Activated CD8-positive, alpha-beta memory T cell treated with anti-CD3 and anti-CD28 coated beads, Interleukin-2, amount 10 ng/mL, durations not matched to agents 7 days and 5 days (primary cell): ENCODE measurements around the gene ZNF597. TPM values are rescaled to one million over a fixed set of nuclear protein-coding genes. Genes with fewer than 3 reads are reported as not detected.

ENCODE experiments used
- ATAC-seq: fragments of 150-1000 bp; cut with Tn5 transposase; one replicate; pipeline ENCODE4 v1.10.0; 2021; ENCODE audit warnings: moderate library complexity
- CTCF ChIA-PET: fragments of 350-600 bp; sonication (Branson Sonifier 250); formaldehyde crosslinking; loops from one replicate; lab custom pipeline; 2021; ENCODE audit warnings: antibody characterized with exemption; lab: Charles Lee
- DNase-seq: peaks from one replicate; pipeline ENCODE4 v3.0.0-alpha.2; 2020
- H3K27ac Mint-ChIP-seq: one replicate; pipeline ENCODE4 v1.8.0; 2021; ENCODE audit warnings: mild to moderate bottlenecking, mixed read lengths
- H3K27me3 Mint-ChIP-seq: one replicate; pipeline ENCODE4 v1.8.0; 2021; ENCODE audit warnings: mixed read lengths
- H3K36me3 Mint-ChIP-seq: one replicate; pipeline ENCODE4 v1.8.0; 2021; ENCODE audit warnings: mild to moderate bottlenecking, mixed read lengths
- H3K4me1 Mint-ChIP-seq: one replicate; pipeline ENCODE4 v1.8.0; 2021; ENCODE audit warnings: mixed read lengths
- H3K4me3 Mint-ChIP-seq: one replicate; pipeline ENCODE4 v1.8.0; 2021; ENCODE audit warnings: mild to moderate bottlenecking, moderate library complexity, mixed read lengths
- H3K9me3 Mint-ChIP-seq: one replicate; pipeline ENCODE4 v1.8.0; 2022; ENCODE audit warnings: low read depth, mixed read lengths
- total RNA-seq, 2 experiments: library from RNA; stranded (reverse); gene quantifications; one replicate each; pipeline ENCODE4 v1.2.3, GENCODE V29; 2021

Gene ZNF597
- total RNA-seq, 2 experiments from 2014 or later: 2.4 to 2.6 TPM

DNA sequence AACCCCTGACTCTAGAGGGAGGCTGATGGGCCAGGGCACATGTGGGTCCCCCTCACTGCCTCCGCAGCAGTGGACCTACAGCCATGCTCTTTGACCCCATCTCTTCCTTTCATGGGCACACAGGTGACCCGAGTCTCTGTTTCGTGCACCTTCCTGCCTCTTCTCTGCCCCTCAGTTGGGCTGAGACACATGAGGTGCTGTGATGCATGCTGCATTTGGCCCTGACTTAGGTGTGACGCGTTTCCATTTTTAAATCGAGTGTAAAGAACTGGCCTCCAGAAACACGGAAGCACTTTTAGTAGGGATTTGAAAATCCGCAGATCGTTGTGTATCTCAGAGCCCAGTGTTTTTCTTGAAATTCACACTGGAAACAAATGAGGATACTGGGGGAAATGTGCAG is 27.4 kb upstream of the ZNF597 start:
- no peaks in the 10 kb centered on the region for H3K9me3 Mint-ChIP-seq
- ATAC-seq: no peak
- DNase-seq: no peak
- peaks cover 36% of the 10 kb centered on the region for H3K4me1 Mint-ChIP-seq
- no peaks in the 10 kb centered on the region for H3K27me3 Mint-ChIP-seq
- peaks cover 34% of the 10 kb centered on the region for H3K36me3 Mint-ChIP-seq
- H3K4me3 Mint-ChIP-seq: no peak overlapping the region
- CTCF ChIA-PET: no interaction called here
- no peak overlapping the region for H3K27ac Mint-ChIP-seq

GRCh38 chr16:3469736-3470135 is 26.4 kb upstream of the ZNF597 start:
- CTCF ChIA-PET: no interaction called here
- peaks cover 36% of the 10 kb centered on the region for H3K36me3 Mint-ChIP-seq

GRCh38 chr16:3468501-3468900 is 25.2 kb upstream of the ZNF597 start:
- DNase-seq (no peak), ATAC-seq (no peak)
- H3K27ac Mint-ChIP-seq: no peak overlapping the region
- CTCF ChIA-PET: interaction anchor here (1.1 kb wide), 1 partner anchor 32 kb away, joined by 4 read pairs; the partner anchor contains the start of gene CLUAP1
- H3K9me3 Mint-ChIP-seq: no peaks in the 10 kb centered on the region
- peaks cover 37% of the 10 kb centered on the region for H3K36me3 Mint-ChIP-seq
- peaks cover 49% of the 10 kb centered on the region for H3K4me1 Mint-ChIP-seq
- no peak overlapping the region for H3K4me3 Mint-ChIP-seq
- H3K27me3 Mint-ChIP-seq: no peaks in the 10 kb centered on the region

More at GRCh38 chr16:3469736-3470135, 26.4 kb upstream of the ZNF597 start:
- no peaks in the 10 kb centered on the region for H3K27me3 Mint-ChIP-seq
- H3K27ac Mint-ChIP-seq: no peak overlapping the region
- H3K4me1 Mint-ChIP-seq: peaks cover 42% of the 10 kb centered on the region
- no peak overlapping the region for H3K4me3 Mint-ChIP-seq
- ATAC-seq: no peak
- H3K9me3 Mint-ChIP-seq: no peaks in the 10 kb centered on the region
- no peak for DNase-seq

GRCh38 chr16:3467921-3468320 is 24.6 kb upstream of the ZNF597 start:
- H3K27ac Mint-ChIP-seq: no peak overlapping the region
- DNase-seq (no peak), ATAC-seq (no peak)
- peaks cover 46% of the 10 kb centered on the region for H3K4me1 Mint-ChIP-seq
- H3K36me3 Mint-ChIP-seq: peaks cover 31% of the 10 kb centered on the region
- no peak overlapping the region for H3K4me3 Mint-ChIP-seq
- CTCF ChIA-PET: interaction anchor here (1.1 kb wide), 1 partner anchor 33 kb away, joined by 4 read pairs; the partner anchor contains the start of gene CLUAP1
- no peaks in the 10 kb centered on the region for H3K27me3 Mint-ChIP-seq
- no peaks in the 10 kb centered on the region for H3K9me3 Mint-ChIP-seq

DNA sequence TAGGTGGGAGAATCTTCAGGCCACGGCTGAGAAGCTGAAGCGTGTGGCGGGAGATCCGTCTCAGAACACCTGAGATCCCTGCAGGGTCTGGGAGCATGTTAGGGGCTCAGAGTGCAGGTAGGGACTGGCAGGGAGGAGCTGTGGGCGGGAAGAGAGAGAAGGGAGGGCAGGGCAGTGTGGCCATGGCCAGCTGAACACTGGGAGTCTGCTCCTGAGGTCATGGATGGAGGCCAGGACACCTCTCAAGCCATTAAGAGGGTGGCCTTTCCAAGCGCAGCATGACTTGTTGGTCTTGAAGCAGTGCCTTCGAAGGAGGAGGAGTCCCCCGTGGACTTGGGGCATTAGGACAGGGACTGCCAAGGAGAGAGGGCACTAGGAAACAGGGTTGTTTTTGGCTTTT is 23.9 kb upstream of the ZNF597 start:
- no peak for ATAC-seq
- Mint-ChIP-seq H3K9me3 (no peaks in the 10 kb centered on the region), H3K4me1 (peaks cover 43% of the 10 kb centered on the region), H3K36me3 (peaks cover 27% of the 10 kb centered on the region), H3K4me3 (no peak overlapping the region), H3K27ac (no peak overlapping the region), H3K27me3 (no peaks in the 10 kb centered on the region)
- CTCF ChIA-PET: no interaction called here
- DNase-seq: no peak

DNA sequence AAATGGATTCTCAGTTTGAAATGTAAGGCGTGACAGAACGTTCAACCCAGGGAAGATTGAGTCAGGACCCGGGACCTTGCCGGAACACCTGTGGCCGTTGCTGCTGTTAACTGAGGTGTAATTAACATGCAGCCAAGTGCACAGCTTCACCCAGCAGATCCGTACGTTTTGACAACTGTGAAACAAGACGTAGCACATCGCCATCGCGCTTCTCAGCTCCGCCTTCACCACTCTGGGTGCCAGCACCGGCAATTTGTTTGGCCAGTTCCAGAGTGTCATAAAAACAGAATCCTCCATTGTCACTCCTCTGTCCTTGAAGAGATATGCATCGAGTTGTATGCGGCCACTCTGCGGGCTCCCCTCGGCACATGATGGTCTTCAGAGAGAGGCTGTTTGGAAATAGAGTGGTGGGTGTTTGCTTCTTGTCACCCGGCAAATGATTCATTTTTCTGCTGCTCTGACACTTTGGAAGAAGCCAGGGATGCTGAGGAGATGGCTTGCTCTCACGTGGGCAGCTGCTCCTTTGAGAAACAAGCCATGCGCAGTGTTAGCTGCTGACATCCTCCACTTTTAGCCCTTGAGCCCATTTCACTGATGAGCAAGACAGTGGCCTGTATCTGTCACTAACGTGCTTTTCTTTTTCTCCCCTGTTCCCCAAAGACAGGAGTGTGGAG is 22.7 kb upstream of the ZNF597 start:
- no peak for DNase-seq
- Mint-ChIP-seq H3K27me3 (no peaks in the 10 kb centered on the region), H3K4me3 (no peak overlapping the region), H3K4me1 (peaks cover 48% of the 10 kb centered on the region), H3K9me3 (no peaks in the 10 kb centered on the region), H3K27ac (no peak overlapping the region), H3K36me3 (peaks cover 22% of the 10 kb centered on the region)
- no peak for ATAC-seq
- CTCF ChIA-PET: no interaction called here

GRCh38 chr16:3465301-3465700 is 22.0 kb upstream of the ZNF597 start:
- no peak for ATAC-seq
- CTCF ChIA-PET: no interaction called here
- peaks cover 51% of the 10 kb centered on the region for H3K4me1 Mint-ChIP-seq
- H3K27ac Mint-ChIP-seq: no peak overlapping the region
- no peak for DNase-seq
- H3K27me3 Mint-ChIP-seq: no peaks in the 10 kb centered on the region
- no peaks in the 10 kb centered on the region for H3K9me3 Mint-ChIP-seq
- H3K36me3 Mint-ChIP-seq: peaks cover 17% of the 10 kb centered on the region
- H3K4me3 Mint-ChIP-seq: no peak overlapping the region

DNA sequence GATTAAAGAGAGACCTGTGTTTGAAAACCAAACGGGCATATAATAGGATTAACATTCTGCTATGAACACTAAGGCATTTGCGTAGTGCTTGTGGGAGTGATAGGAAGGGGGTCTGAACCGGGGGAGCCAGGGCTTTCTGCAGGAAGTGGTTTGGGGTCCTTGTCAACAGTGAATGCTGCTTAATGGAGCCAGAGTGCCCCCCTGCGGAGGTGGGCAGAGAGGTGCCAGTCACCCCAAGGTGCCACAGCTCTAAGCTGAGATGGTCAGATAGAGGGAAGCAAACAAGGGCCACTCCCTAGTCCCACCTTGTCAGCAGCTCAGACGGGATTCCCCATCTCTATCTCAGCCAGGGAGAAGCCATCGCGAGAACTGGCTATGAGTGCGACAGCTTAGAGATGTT is 17.8 kb upstream of the ZNF597 start:
- peaks cover 61% of the 10 kb centered on the region for H3K4me1 Mint-ChIP-seq
- H3K27ac Mint-ChIP-seq: peak overlapping the region; percentile 35
- peaks cover 14% of the 10 kb centered on the region for H3K36me3 Mint-ChIP-seq
- CTCF ChIA-PET: interaction anchor here (0.7 to 1.0 kb wide), 2 partner anchors 11 to 279 kb away, joined by 3 to 4 read pairs; no protein-coding TSS in a partner anchor
- ATAC-seq (no peak), DNase-seq (peak; percentile 63)
- no peaks in the 10 kb centered on the region for H3K27me3 Mint-ChIP-seq
- H3K4me3 Mint-ChIP-seq: no peak overlapping the region
- no peaks in the 10 kb centered on the region for H3K9me3 Mint-ChIP-seq

DNA sequence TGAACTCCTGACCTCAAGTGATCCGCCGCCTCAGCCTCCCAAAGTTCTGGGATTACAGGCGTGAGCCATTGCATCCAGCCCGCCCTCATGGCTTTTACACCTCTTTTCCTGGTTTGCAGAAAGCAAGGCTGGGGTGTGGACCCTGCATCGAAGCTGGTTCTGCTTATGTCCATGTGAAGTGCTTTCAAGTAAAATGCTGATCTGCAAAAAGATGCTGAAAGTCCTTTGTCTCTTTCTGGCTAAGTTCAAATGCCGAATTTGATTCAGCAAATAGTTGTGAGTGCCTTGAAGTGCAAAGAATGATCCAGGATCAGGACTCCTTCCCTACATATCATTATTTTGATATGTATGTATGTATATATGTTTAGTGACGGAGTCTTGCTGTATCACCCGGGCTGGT is 17.3 kb upstream of the ZNF597 start:
- CTCF ChIA-PET: interaction anchor here (0.9 to 1.0 kb wide), 2 partner anchors 12 to 285 kb away, joined by 3 read pairs; no protein-coding TSS in a partner anchor
- no peak for DNase-seq
- H3K4me1 Mint-ChIP-seq: peaks cover 61% of the 10 kb centered on the region
- H3K4me3 Mint-ChIP-seq: no peak overlapping the region
- ATAC-seq: no peak
- no peaks in the 10 kb centered on the region for H3K27me3 Mint-ChIP-seq
- H3K9me3 Mint-ChIP-seq: no peaks in the 10 kb centered on the region
- H3K27ac Mint-ChIP-seq: no peak overlapping the region
- peaks cover 10% of the 10 kb centered on the region for H3K36me3 Mint-ChIP-seq

DNA sequence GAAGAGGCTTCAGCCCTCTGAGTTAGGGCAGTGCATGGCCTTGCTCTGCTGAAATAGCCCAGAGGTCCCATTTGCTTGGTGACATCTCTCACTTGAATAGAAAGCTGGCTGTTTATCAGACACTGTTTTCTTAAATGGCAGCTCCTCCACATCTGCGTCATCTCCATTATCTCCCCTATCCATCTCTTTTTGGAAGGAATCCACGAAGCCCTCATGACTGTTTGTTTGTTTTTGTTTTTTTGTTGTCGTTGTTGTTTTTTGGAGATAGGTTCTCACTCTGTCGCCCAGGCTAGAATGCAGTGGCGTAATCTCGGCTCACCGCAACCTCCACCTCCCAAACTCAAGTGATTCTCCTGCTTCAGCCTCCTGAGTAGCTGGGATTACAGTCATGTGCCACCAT is 16.8 kb upstream of the ZNF597 start:
- H3K4me3 Mint-ChIP-seq: no peak overlapping the region
- DNase-seq (no peak), ATAC-seq (no peak)
- H3K36me3 Mint-ChIP-seq: peaks cover 8% of the 10 kb centered on the region
- no peaks in the 10 kb centered on the region for H3K9me3 Mint-ChIP-seq
- peaks cover 56% of the 10 kb centered on the region for H3K4me1 Mint-ChIP-seq
- H3K27ac Mint-ChIP-seq: peak overlapping the region; percentile 91
- CTCF ChIA-PET: interaction anchor here (0.9 kb wide), 1 partner anchor 284 kb away, joined by 3 read pairs; no protein-coding TSS in a partner anchor
- H3K27me3 Mint-ChIP-seq: no peaks in the 10 kb centered on the region

DNA sequence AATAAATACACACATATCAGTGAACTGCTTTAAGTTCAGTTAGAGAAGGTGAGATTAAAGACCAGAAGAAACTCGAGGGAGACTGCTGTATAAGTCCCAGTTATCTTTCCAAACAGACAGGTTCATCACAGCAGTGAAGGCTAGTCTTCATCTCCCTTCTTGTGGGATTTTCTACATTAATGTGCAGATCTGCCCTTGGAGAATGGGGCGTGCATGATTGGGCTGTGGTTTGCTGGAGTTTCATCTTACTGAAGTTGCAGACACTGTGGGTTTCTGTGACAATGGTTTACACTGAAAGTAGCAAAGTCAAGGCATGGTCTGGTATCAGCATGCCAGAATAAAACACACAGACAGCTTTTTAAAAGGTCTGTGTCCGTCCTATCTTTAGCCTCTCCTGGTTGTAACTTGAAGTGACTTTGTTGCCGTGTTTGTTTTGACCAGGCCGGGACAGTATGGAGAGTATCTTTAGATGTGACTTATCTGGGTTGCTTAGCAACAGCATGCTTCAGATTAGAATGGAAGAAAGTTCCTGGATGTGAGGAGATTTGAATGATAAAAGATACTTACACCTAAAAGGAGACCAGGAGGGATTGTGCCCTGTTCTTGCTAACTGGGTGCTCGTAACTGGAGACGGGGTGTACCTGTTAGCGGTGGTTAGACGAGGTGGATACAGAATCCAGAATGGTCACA is 16.2 kb upstream of the ZNF597 start:
- Mint-ChIP-seq H3K4me1 (peaks cover 59% of the 10 kb centered on the region), H3K4me3 (peak overlapping the region; percentile 91)

GRCh38 chr16:3458852-3459361 is 15.6 kb upstream of the ZNF597 start:
- no peaks in the 10 kb centered on the region for H3K9me3 Mint-ChIP-seq
- H3K36me3 Mint-ChIP-seq: peaks cover 6% of the 10 kb centered on the region
- peak overlapping the region; percentile 91 for H3K27ac Mint-ChIP-seq
- CTCF ChIA-PET: interaction anchor here (1.0 kb wide), 1 partner anchor 42 kb away, joined by 3 read pairs; the partner anchor contains the start of gene CLUAP1
- peak overlapping the region; percentile 91 for H3K4me3 Mint-ChIP-seq
- no peaks in the 10 kb centered on the region for H3K27me3 Mint-ChIP-seq
- DNase-seq: no peak
- peak; percentile 7 for ATAC-seq
- H3K4me1 Mint-ChIP-seq: peaks cover 53% of the 10 kb centered on the region

More for the DNA sequence above, 16.2 kb upstream of the ZNF597 start:
- Mint-ChIP-seq H3K27ac (peak overlapping the region; percentile 91), H3K9me3 (no peaks in the 10 kb centered on the region), H3K27me3 (no peaks in the 10 kb centered on the region), H3K36me3 (peaks cover 8% of the 10 kb centered on the region)
- peak; percentile 21 for ATAC-seq
- DNase-seq: peak; percentile 65
- CTCF ChIA-PET: no interaction called here

DNA sequence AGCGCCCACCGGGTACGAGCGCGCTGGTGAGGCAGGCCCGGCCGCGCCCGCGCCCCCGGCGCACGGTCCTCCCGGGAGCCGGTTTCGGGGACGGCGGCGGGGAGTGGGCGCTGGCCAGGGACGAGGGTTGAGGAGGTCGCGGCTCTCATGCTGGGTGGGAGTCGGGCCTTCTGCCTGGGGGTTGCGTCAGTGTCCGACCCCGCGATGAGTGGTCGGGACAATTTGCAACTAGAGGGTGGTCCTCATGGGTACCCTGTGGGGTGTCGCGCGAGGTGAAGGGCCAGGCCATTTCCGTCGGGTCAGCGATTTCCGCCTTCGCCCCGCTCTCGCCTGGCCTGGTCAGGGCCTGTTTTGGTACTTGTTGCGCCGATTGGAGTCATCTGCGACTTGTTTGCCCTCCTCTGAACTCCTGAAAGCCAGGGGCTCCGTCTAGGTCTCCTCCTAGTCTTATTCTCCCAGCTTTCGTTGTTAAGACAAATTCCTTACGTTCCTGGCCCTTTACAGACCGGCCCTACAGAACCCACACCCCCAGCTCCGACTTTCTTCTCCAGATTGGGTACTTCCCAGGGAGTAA is 15.1 kb upstream of the ZNF597 start:
- no peak for ATAC-seq
- Mint-ChIP-seq H3K4me1 (peaks cover 51% of the 10 kb centered on the region), H3K4me3 (peak overlapping the region; percentile 91), H3K27me3 (no peaks in the 10 kb centered on the region), H3K9me3 (no peaks in the 10 kb centered on the region), H3K36me3 (peaks cover 4% of the 10 kb centered on the region), H3K27ac (peak overlapping the region; percentile 91)
- DNase-seq: no peak
- CTCF ChIA-PET: interaction anchor here (1.0 kb wide), 1 partner anchor 42 kb away, joined by 3 read pairs; the partner anchor contains the start of gene CLUAP1
